H9 (cell line): ENCODE measurements around the gene APOL2. TPM values are rescaled to one million over a fixed set of nuclear protein-coding genes. Genes with fewer than 3 reads are reported as not detected.

Source experiments
- DNase-seq: peaks from one replicate; pipeline ENCODE4 v3.0.0-alpha.2; 2017
- H2AFZ ChIP-seq: one replicate; pipeline ENCODE4 v1.6.1; 2013; ENCODE audit warnings: mild to moderate bottlenecking, low read length, control low read depth, moderate library complexity
- H2AK5ac ChIP-seq: 2 replicates; pipeline ENCODE4 v1.6.1; 2013; ENCODE audit warnings: low read length, control low read depth, mixed read lengths; ENCODE audit not compliant: insufficient read length
- H2BK120ac ChIP-seq: one replicate; pipeline ENCODE4 v1.6.1; 2013; ENCODE audit warnings: low read depth, mild to moderate bottlenecking, low read length, control low read depth, inconsistent platforms; ENCODE audit not compliant: poor library complexity, severe bottlenecking
- H2BK12ac ChIP-seq: 2 replicates; pipeline ENCODE4 v1.6.1; 2013; ENCODE audit warnings: low read length, control low read depth, mixed read lengths, low read depth; ENCODE audit not compliant: insufficient read length
- H2BK15ac ChIP-seq: 2 replicates; pipeline ENCODE4 v1.6.1; 2013; ENCODE audit warnings: low read depth, low read length, control low read depth
- H2BK20ac ChIP-seq: one replicate; pipeline ENCODE4 v1.6.1; 2013; ENCODE audit warnings: low read depth, mild to moderate bottlenecking, low read length, control low read depth, inconsistent platforms; ENCODE audit not compliant: poor library complexity, severe bottlenecking
- H2BK5ac ChIP-seq: 2 replicates; pipeline ENCODE4 v1.6.1; 2013; ENCODE audit warnings: low read length, control low read depth, mixed read lengths; ENCODE audit not compliant: insufficient read length
- H3K14ac ChIP-seq: 2 replicates; pipeline ENCODE4 v1.6.1; 2013; ENCODE audit warnings: low read length, control low read depth; ENCODE audit not compliant: insufficient read depth
- H3K18ac ChIP-seq: 2 replicates; pipeline ENCODE4 v1.6.1; 2013; ENCODE audit warnings: low read depth, mild to moderate bottlenecking, mixed read lengths, low read length, control low read depth; ENCODE audit not compliant: insufficient read length
- H3K23ac ChIP-seq: 2 replicates; pipeline ENCODE4 v1.6.1; 2013; ENCODE audit warnings: low read length, control low read depth, mixed read lengths, low read depth; ENCODE audit not compliant: insufficient read length
- H3K23me2 ChIP-seq: 2 replicates; pipeline ENCODE4 v1.6.1; 2013; ENCODE audit warnings: low read depth, mild to moderate bottlenecking, mixed read lengths, low read length, control low read depth; ENCODE audit not compliant: insufficient read length, poor library complexity, severe bottlenecking
- H3K27ac ChIP-seq: 2 replicates; pipeline ENCODE4 v1.5.1; 2013; ENCODE audit warnings: low read length, control low read depth, mixed read lengths, low read depth; ENCODE audit not compliant: insufficient read length
- H3K27me3 ChIP-seq: 2 replicates; pipeline ENCODE4 v1.6.1; 2013; ENCODE audit warnings: low read length, control low read depth, inconsistent platforms; ENCODE audit not compliant: insufficient read depth
- H3K4ac ChIP-seq: 2 replicates; pipeline ENCODE4 v1.6.1; 2013; ENCODE audit warnings: low read depth, mild to moderate bottlenecking, control low read depth, inconsistent platforms, low read length, moderate library complexity
- H3K4me1 ChIP-seq: 2 replicates; pipeline ENCODE4 v1.6.1; 2013; ENCODE audit warnings: low read length, control low read depth, inconsistent platforms; ENCODE audit not compliant: insufficient read depth
- H3K4me2 ChIP-seq: 2 replicates; pipeline ENCODE4 v1.6.1; 2013; ENCODE audit warnings: low read length, control low read depth, mixed read lengths; ENCODE audit not compliant: insufficient read length, insufficient read depth
- H3K56ac ChIP-seq: 2 replicates; pipeline ENCODE4 v1.6.1; 2013; ENCODE audit warnings: low read depth, mild to moderate bottlenecking, mixed read lengths, low read length, control low read depth; ENCODE audit not compliant: insufficient read length
- H3K79me1 ChIP-seq: 2 replicates; pipeline ENCODE4 v1.6.1; 2013; ENCODE audit warnings: low read depth, mild to moderate bottlenecking, moderate library complexity, low read length, control low read depth, inconsistent platforms; ENCODE audit not compliant: insufficient read depth, poor library complexity, severe bottlenecking
- H3K79me2 ChIP-seq: 2 replicates; pipeline ENCODE4 v1.6.1; 2013; ENCODE audit warnings: low read length, control low read depth, inconsistent platforms; ENCODE audit not compliant: insufficient read depth
- H3K9ac ChIP-seq: 2 replicates; pipeline ENCODE4 v1.6.1; 2013; ENCODE audit warnings: low read length, control low read depth, mixed read lengths; ENCODE audit not compliant: insufficient read length; ENCODE audit errors: extremely low read depth
- H3K9me3 ChIP-seq: one replicate; pipeline ENCODE4 v1.6.1; 2013; ENCODE audit warnings: low read depth, low read length, inconsistent platforms; ENCODE audit not compliant: control insufficient read depth
- H3T11ph ChIP-seq: one replicate; pipeline ENCODE4 v1.6.1; 2013; ENCODE audit warnings: mild to moderate bottlenecking, low read length, control low read depth, inconsistent platforms
- H4K20me1 ChIP-seq: one replicate; pipeline ENCODE4 v1.6.1; 2013; ENCODE audit not compliant: control insufficient read depth, insufficient read length, insufficient read depth
- H4K5ac ChIP-seq: 2 replicates; pipeline ENCODE4 v1.6.1; 2013; ENCODE audit warnings: low read depth, mild to moderate bottlenecking, mixed read lengths, low read length, control low read depth; ENCODE audit not compliant: insufficient read length
- H4K8ac ChIP-seq: replicated peaks from 2 replicates; pipeline ENCODE4 v1.6.1; 2013; ENCODE audit warnings: low read length, control low read depth, mixed read lengths, low read depth; ENCODE audit not compliant: insufficient read length
- H4K91ac ChIP-seq: 2 replicates; pipeline ENCODE4 v1.6.1; 2013; ENCODE audit warnings: low read depth, mild to moderate bottlenecking, moderate library complexity, mixed read lengths, low read length, control low read depth; ENCODE audit not compliant: insufficient read length
- H3K27ac Mint-ChIP-seq, 3 experiments: 2 replicates in 2 of 3; 3 replicates in 1 of 3; pipeline ENCODE4 v1.8.0; 2020 to 2021; ENCODE audit warnings: mixed read lengths in 3 of 3, mild to moderate bottlenecking in 1 of 3, moderate library complexity in 1 of 3
- H3K27me3 Mint-ChIP-seq: 2 replicates; pipeline ENCODE4 v1.8.0; 2021; ENCODE audit warnings: low read depth, mild to moderate bottlenecking, moderate library complexity, mixed read lengths
- H3K36me3 Mint-ChIP-seq, 3 experiments: 2 replicates in 2 of 3; 3 replicates in 1 of 3; pipeline ENCODE4 v1.8.0; 2020 to 2021; ENCODE audit warnings: low read depth in 3 of 3, mixed read lengths in 3 of 3; ENCODE audit not compliant: insufficient read depth in 1 of 3
- H3K4me1 Mint-ChIP-seq, 2 experiments: 2 replicates each; pipeline ENCODE4 v1.8.0; 2020; ENCODE audit warnings: mixed read lengths in 2 of 2
- H3K4me3 Mint-ChIP-seq, 2 experiments: 2 replicates in 1 of 2; 3 replicates in 1 of 2; pipeline ENCODE4 v1.8.0; 2020 to 2021; ENCODE audit warnings: mild to moderate bottlenecking in 2 of 2, mixed read lengths in 2 of 2, moderate library complexity in 1 of 2
- H3K9me3 Mint-ChIP-seq, 2 experiments: 2 replicates in 1 of 2; 3 replicates in 1 of 2; pipeline ENCODE4 v1.8.0; 2020; ENCODE audit warnings: mild to moderate bottlenecking in 2 of 2, mixed read lengths in 2 of 2, moderate library complexity in 1 of 2
- WGBS: extraction: QIAGEN DNeasy Blood & Tissue Kit; methylation state at CpG from one replicate; pipeline ENCODE4 v1.1.7; 2013; ENCODE audit warnings: missing lambda C conversion rate, low lambda C conversion rate, mixed read lengths; ENCODE audit not compliant: insufficient read length; ENCODE audit errors: extremely low coverage; 5-methylcytosine and 5-hydroxymethylcytosine counted together
- total RNA-seq: library from RNA; stranded (reverse); gene quantifications from 2 replicates; pipeline ENCODE4 v1.2.1, GENCODE V29; 2021
- TF ChIP-seq, protein P1 (sequence below): fragments of 200-600 bp; sonication (generic); conservative IDR thresholded peaks from 3 replicates; pipeline ENCODE4 v1.8.0; 2021; ENCODE audit warnings: antibody characterized with exemption, mild to moderate bottlenecking

The APOL2 gene
- total RNA-seq, 1 experiment from 2014 or later: 15.6 TPM

DNA sequence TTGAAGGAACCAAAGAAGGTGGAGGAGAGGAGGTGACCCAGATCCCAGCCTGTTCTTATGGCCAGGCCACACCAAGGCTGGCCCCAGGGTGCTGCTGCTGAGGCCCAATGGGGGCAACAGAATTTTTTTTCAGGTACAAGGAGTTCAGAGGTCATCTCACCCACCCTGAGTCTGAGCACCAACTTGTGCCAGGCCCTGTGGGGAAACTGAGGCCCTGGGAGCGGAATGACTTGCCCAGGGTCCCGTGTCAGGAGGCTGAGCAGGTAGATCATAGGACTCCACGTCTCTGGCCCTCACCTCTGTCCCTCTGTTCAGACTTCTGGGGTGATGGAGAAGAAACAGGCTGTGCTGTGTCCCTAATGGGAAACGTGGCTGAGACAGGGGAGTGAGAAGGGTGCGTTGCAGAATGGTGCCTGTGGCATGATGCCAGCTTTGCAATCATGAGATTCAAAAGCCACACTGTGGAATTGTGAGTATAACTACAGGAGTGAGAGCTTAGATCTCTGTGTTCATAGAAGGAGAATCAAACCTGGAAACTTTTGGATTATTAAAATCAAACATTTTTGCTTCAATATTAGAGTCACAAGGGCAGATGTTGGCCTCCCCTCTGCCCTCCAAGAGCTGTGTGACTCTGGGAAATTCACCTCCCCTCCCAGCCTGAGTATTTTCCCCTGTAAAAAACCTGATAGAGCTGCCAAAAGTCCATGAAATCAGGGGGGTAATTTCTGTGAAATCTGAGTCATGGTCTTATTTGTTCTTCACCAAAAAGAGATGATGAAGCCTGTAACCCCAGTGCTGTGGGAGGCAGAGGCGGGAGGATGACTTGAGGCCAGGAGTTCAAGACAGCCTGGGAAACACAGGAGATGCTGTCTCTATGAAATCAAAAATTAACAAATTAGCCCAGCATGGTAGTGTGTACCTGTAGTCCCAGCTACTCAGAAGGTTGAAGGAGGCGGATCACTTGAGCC, 14.5 kb upstream of the APOL2 start:
- Histone ChIP-seq H2AK5ac (no peak overlapping the region), H2AFZ (no peak overlapping the region), H3K56ac (no peak overlapping the region), H2BK120ac (no peak overlapping the region), H4K5ac (no peak overlapping the region), H3K4me1 (no peaks in the 10 kb centered on the region; the same call in 1 of the 2 replicates), H2BK12ac (no peak overlapping the region), H3K18ac (no peak overlapping the region), H4K8ac (no peak overlapping the region), H3K4ac (no peak overlapping the region), H3K27ac (no peak overlapping the region), H3K79me1 (no peaks in the 10 kb centered on the region), H3K4me2 (no peak overlapping the region), H3K23ac (no peak overlapping the region), H3K9ac (no peak overlapping the region), H3K9me3 (no peaks in the 10 kb centered on the region), H2BK15ac (no peak overlapping the region), H3K14ac (no peak overlapping the region), H3K23me2 (no peaks in the 10 kb centered on the region), H3K27me3 (no peaks in the 10 kb centered on the region), H4K20me1 (no peaks in the 10 kb centered on the region), H4K91ac (no peak overlapping the region), H2BK20ac (no peak overlapping the region), H3T11ph (no peak overlapping the region), H3K79me2 (no peaks in the 10 kb centered on the region), H2BK5ac (no peak overlapping the region)
- peak; percentile 9 for DNase-seq
- Mint-ChIP-seq H3K4me1 (peaks cover 46 to 49% of the 10 kb centered on the region in 2 experiments), H3K27me3 (peaks cover 2% of the 10 kb centered on the region), H3K36me3 (peaks cover 1 to 9% (median 5%) of the 10 kb centered on the region in 3 experiments; a peak in 5 of 7 replicates), H3K4me3 (no peak overlapping the region), H3K27ac (no peak overlapping the region), H3K9me3 (peaks cover 5 to 9% of the 10 kb centered on the region in 2 experiments)
- WGBS: no CpG with 5 or more reads among the region's 7 CpGs
- TF ChIP-seq, protein P1, sequence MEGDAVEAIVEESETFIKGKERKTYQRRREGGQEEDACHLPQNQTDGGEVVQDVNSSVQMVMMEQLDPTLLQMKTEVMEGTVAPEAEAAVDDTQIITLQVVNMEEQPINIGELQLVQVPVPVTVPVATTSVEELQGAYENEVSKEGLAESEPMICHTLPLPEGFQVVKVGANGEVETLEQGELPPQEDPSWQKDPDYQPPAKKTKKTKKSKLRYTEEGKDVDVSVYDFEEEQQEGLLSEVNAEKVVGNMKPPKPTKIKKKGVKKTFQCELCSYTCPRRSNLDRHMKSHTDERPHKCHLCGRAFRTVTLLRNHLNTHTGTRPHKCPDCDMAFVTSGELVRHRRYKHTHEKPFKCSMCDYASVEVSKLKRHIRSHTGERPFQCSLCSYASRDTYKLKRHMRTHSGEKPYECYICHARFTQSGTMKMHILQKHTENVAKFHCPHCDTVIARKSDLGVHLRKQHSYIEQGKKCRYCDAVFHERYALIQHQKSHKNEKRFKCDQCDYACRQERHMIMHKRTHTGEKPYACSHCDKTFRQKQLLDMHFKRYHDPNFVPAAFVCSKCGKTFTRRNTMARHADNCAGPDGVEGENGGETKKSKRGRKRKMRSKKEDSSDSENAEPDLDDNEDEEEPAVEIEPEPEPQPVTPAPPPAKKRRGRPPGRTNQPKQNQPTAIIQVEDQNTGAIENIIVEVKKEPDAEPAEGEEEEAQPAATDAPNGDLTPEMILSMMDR: no peak
